SU-DHL-6 (cell line): ENCODE results near the gene IL4R.
A peak's percentile ranks its signal among the peaks of the same experiment; 100 is the strongest.

Experiments
- H2AFZ ChIP-seq: fragments of 200-600 bp; sonication (generic); 2 replicates; pipeline ENCODE4 v1.6.1; 2014; ENCODE audit warnings: low read depth, mild to moderate bottlenecking, moderate library complexity, mixed read lengths, antibody characterized with exemption, low read length; ENCODE audit not compliant: severe bottlenecking
- H3F3A ChIP-seq: fragments of 200-600 bp; shearing (Covaris generic); 2 replicates; pipeline ENCODE4 v1.6.0; 2016; ENCODE audit warnings: antibody characterized with exemption, mild to moderate bottlenecking; ENCODE audit not compliant: insufficient read depth
- H3K27ac ChIP-seq: fragments of 200-600 bp; sonication (generic); 2 replicates; pipeline ENCODE4 v1.5.1; 2016; ENCODE audit warnings: low read depth, mild to moderate bottlenecking, low read length, moderate library complexity, mixed read lengths
- H3K27me3 ChIP-seq: fragments of 200-600 bp; sonication (generic), shearing (Covaris generic); 2 replicates; pipeline ENCODE4 v1.6.0; 2014; ENCODE audit warnings: mild to moderate bottlenecking, low read length
- H3K36me3 ChIP-seq: fragments of 200-600 bp; sonication (generic); 2 replicates; pipeline ENCODE4 v1.6.1; 2014; ENCODE audit warnings: mild to moderate bottlenecking, low read length, mixed read lengths
- H3K4me2 ChIP-seq: fragments of 300-600, 200-600 bp; shearing (Covaris generic), sonication (generic); 2 replicates; pipeline ENCODE4 v1.6.0; 2014; ENCODE audit warnings: low read length, low read depth, mild to moderate bottlenecking; ENCODE audit not compliant: poor library complexity, severe bottlenecking
- H3K4me3 ChIP-seq: fragments of 200-600 bp; sonication (generic); 2 replicates; pipeline ENCODE4 v1.5.1; 2014; ENCODE audit warnings: antibody characterized with exemption, low read length, mild to moderate bottlenecking, mixed read lengths; ENCODE audit not compliant: insufficient read depth, poor library complexity, severe bottlenecking
- H3K79me2 ChIP-seq: fragments of 200-600 bp; sonication (generic); 2 replicates; pipeline ENCODE4 v1.6.1; 2014; ENCODE audit warnings: mild to moderate bottlenecking, low read length, moderate library complexity; ENCODE audit not compliant: insufficient read depth
- H3K9ac ChIP-seq: fragments of 200-600 bp; sonication (generic); 2 replicates; pipeline ENCODE4 v1.7.0; 2014; ENCODE audit warnings: mild to moderate bottlenecking, low read length
- H3K9me2 ChIP-seq: fragments of 200-600 bp; sonication (generic); replicated peaks from 2 replicates; pipeline ENCODE4 v1.6.1; 2014; ENCODE audit warnings: low read length; ENCODE audit not compliant: insufficient read depth
- H3K9me3 ChIP-seq: fragments of 200-600 bp; sonication (generic); 2 replicates; pipeline ENCODE4 v1.6.1; 2014; ENCODE audit warnings: low read length, mixed read lengths; ENCODE audit not compliant: insufficient read depth
- H4K20me1 ChIP-seq: fragments of 200-600 bp; sonication (generic); 2 replicates; pipeline ENCODE4 v1.6.1; 2014; ENCODE audit warnings: low read depth, mild to moderate bottlenecking, antibody characterized with exemption, low read length, moderate library complexity, mixed read lengths
- CTCF ChIP-seq: fragments of 200-600 bp; sonication (generic); IDR thresholded peaks from one replicate; pipeline ENCODE4 v1.5.1; 2017; ENCODE audit warnings: antibody characterized with exemption, mild to moderate bottlenecking, low read length, moderate library complexity; ENCODE audit not compliant: insufficient read depth, poor library complexity, severe bottlenecking
- EZH2phosphoT487 ChIP-seq: fragments of 200-600 bp; sonication (generic), shearing (Covaris generic); conservative IDR thresholded peaks from 2 replicates; pipeline ENCODE4 v1.6.1; 2018; ENCODE audit warnings: mild to moderate bottlenecking, antibody characterized with exemption, low read length, moderate library complexity, mixed read lengths

The IL4R gene

GRCh38 chr16:27318392-27319256 lies 4.8 kb downstream of the IL4R start:
- H3K27ac ChIP-seq: peak overlapping the region; percentile 74
- peak overlapping the region; percentile 88 for H3K4me2 ChIP-seq
- no peak for TF ChIP-seq CTCF
- no peak for TF ChIP-seq EZH2phosphoT487
- H3K9ac ChIP-seq: peak overlapping the region; percentile 93
- peaks cover 5% of the 10 kb centered on the region; the same call in 1 of the 2 replicates for H3K36me3 ChIP-seq
- H3K9me3 ChIP-seq: no peaks in the 10 kb centered on the region
- no peaks in the 10 kb centered on the region for H3K9me2 ChIP-seq
- peaks cover 36% of the 10 kb centered on the region for H3F3A ChIP-seq
- H3K27me3 ChIP-seq: no peaks in the 10 kb centered on the region
- peaks cover 98% of the 10 kb centered on the region for H3K79me2 ChIP-seq
- peak overlapping the region; percentile 77 for H3K4me3 ChIP-seq
- H2AFZ ChIP-seq: no peak overlapping the region
- H4K20me1 ChIP-seq: peaks cover 31% of the 10 kb centered on the region

- Histone ChIP-seq H3F3A (peaks cover 36% of the 10 kb centered on the region), H3K9me2 (no peaks in the 10 kb centered on the region), H3K9ac (peak overlapping the region; percentile 93), H3K4me3 (no peak overlapping the region), H3K9me3 (no peaks in the 10 kb centered on the region), H3K27me3 (no peaks in the 10 kb centered on the region), H3K27ac (peak overlapping the region; percentile 74), H3K79me2 (peaks cover 100% of the 10 kb centered on the region), H2AFZ (no peak overlapping the region), H3K36me3 (peaks cover 5% of the 10 kb centered on the region; the same call in 1 of the 2 replicates), H3K4me2 (peak overlapping the region; percentile 88), H4K20me1 (peaks cover 31% of the 10 kb centered on the region)
- TF ChIP-seq EZH2phosphoT487 (no peak), CTCF (no peak)
These were observed 5.6 kb downstream of the IL4R start for GRCh38 chr16:27319257-27319965.

GRCh38 chr16:27320261-27321012 lies 6.7 kb downstream of the IL4R start:
- Histone ChIP-seq H3K79me2 (peaks cover 100% of the 10 kb centered on the region), H3K4me3 (no peak overlapping the region), H3K9ac (no peak overlapping the region), H3K27me3 (no peaks in the 10 kb centered on the region), H4K20me1 (peaks cover 32% of the 10 kb centered on the region), H3K9me2 (no peaks in the 10 kb centered on the region), H3K27ac (peak overlapping the region; percentile 6; the same call in 1 of the 2 replicates), H3K9me3 (no peaks in the 10 kb centered on the region), H2AFZ (no peak overlapping the region), H3K4me2 (peak overlapping the region; percentile 18), H3F3A (peaks cover 36% of the 10 kb centered on the region), H3K36me3 (peaks cover 5% of the 10 kb centered on the region; the same call in 1 of the 2 replicates)
- TF ChIP-seq EZH2phosphoT487 (no peak), CTCF (no peak)
